SJCRH30 (cell line): ENCODE data around the gene RPRD2. TPM values are rescaled to one million over a fixed set of nuclear protein-coding genes. Genes with fewer than 3 reads are reported as not detected.

Source experiments
- DNase-seq, 2 experiments: peaks; one replicate each; pipeline ENCODE4 v3.0.0-alpha.2; 2015 to 2020
- H3K27ac ChIP-seq: fragments of 250-450 bp; sonication (Bioruptor Pico); 2 replicates; pipeline ENCODE4 v1.5.1; 2020; ENCODE audit warnings: mild to moderate bottlenecking, moderate library complexity
- H3K27me3 ChIP-seq: fragments of 250-450 bp; sonication (Bioruptor Pico); 2 replicates; pipeline ENCODE4 v1.5.1; 2020; ENCODE audit warnings: mild to moderate bottlenecking, moderate library complexity
- H3K36me3 ChIP-seq: fragments of 250-450 bp; sonication (Bioruptor Pico); 2 replicates; pipeline ENCODE4 v1.5.1; 2020; ENCODE audit warnings: mild to moderate bottlenecking, moderate library complexity
- H3K4me1 ChIP-seq: fragments of 250-450 bp; sonication (Bioruptor Pico); 2 replicates; pipeline ENCODE4 v1.5.1; 2020; ENCODE audit warnings: mild to moderate bottlenecking, moderate library complexity
- H3K4me3 ChIP-seq: fragments of 250-450 bp; sonication (Bioruptor Pico); 2 replicates; pipeline ENCODE4 v1.5.1; 2020; ENCODE audit warnings: mild to moderate bottlenecking, moderate library complexity
- H3K9me3 ChIP-seq: fragments of 250-450 bp; sonication (Bioruptor Pico); replicated peaks from 2 replicates; pipeline ENCODE4 v1.5.1; 2020; ENCODE audit warnings: mild to moderate bottlenecking, moderate library complexity
- total RNA-seq: library from RNA; depleted of rRNA; stranded (reverse); fragments of >200 nt; shearing (Covaris generic); gene quantifications from 2 replicates; pipeline ENCODE4 v1.2.3, GENCODE V29; 2014

The RPRD2 gene
- total RNA-seq, 1 experiment from 2014 or later, result 15.5 TPM

DNA sequence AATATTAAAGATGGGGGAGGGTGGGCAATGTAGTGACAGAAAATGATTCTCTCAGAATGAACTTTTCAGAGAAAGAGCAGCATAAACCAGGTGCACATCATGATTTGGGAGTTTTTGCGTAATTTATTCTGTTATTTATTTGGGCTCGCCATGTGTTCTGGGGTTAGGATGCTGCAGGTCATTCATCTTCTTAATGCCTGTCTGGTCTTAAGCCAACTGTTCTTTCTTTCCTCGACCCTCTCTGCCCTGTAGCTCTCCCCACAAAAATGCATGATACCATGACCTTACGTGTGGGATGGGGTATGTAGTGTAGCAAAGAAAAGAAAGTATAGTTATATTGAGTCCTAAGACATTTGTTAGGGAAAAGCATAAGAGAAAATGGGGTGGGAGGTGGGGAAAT is 110.9 kb downstream of the RPRD2 start:
- no peaks in the 10 kb centered on the region for H3K27me3 ChIP-seq
- no peak for DNase-seq

DNA sequence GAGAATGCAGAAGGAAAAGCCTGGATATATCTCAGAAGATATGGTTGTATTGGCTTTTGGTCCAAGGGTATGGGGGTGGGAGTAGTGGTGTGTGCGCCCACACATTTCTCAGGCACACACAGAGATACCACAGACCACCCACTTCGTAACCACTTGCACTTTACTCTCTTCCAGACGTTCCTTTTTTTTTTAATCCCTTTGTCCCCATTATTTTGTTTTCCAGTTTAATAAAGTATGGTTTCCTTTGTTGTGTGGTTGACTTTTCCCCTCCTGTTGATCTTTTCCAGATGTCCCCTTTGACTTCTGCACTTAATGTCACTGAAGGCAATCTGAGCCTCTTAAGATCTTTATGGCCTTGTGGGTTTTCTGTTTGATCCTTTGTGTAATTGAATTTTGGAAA is 112.8 kb downstream of the RPRD2 start:
- no peaks in the 10 kb centered on the region for H3K9me3 ChIP-seq
- no peak overlapping the region for H3K4me3 ChIP-seq
- H3K4me1 ChIP-seq, result no peaks in the 10 kb centered on the region
- no peaks in the 10 kb centered on the region for H3K27me3 ChIP-seq
- H3K36me3 ChIP-seq, result peaks cover 12% of the 10 kb centered on the region
- no peak overlapping the region for H3K27ac ChIP-seq
- DNase-seq, result no peak

More for the DNA sequence above, 110.9 kb downstream of the RPRD2 start:
- Histone ChIP-seq H3K27ac (no peak overlapping the region), H3K9me3 (no peaks in the 10 kb centered on the region), H3K4me3 (no peak overlapping the region), H3K4me1 (no peaks in the 10 kb centered on the region), H3K36me3 (peaks cover 23% of the 10 kb centered on the region)

DNA sequence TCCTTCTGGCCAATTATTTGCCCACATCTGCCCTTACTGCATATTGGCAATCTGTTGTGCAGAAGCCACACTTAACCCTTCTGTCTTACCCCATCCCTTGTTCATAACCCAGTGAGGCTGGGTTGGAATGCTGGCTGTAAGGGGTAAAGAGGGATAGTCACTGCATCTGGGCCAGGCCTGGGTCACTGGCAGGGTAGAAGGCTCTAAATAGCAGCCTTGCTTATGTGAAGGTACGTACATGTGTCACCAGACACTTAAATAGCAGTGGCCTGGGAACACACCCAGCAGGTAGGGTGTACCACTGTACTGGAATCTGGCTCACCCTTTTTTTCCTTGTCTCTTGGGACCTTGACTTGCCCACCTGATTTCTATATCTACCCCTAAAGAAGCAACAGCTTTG is 113.4 kb downstream of the RPRD2 start:
- Histone ChIP-seq H3K9me3 (no peaks in the 10 kb centered on the region), H3K27ac (no peak overlapping the region), H3K4me1 (no peaks in the 10 kb centered on the region), H3K36me3 (peaks cover 7% of the 10 kb centered on the region; the same call in 1 of the 2 replicates), H3K27me3 (no peaks in the 10 kb centered on the region), H3K4me3 (no peak overlapping the region)
- DNase-seq, result no peak

DNA sequence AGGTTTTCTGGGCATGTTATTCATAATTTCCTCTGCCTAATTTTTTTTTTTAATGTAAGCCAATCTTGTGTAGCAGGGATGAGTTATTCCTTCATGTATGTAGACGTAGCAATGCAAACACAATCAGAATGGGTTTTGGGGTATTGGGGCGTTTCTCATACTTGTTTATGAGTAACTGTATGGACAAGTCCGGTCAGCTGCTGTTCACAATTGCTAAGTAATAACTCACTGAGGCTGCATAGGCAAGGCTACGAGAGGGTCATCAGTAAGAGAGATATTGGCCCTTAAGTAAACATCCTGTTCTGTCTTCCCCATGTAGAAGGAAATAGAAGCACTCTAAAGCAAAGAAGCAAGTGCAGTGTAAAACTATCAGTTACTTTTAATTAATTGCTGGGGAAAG is 113.8 kb downstream of the RPRD2 start:
- Histone ChIP-seq H3K4me3 (no peak overlapping the region), H3K9me3 (no peaks in the 10 kb centered on the region), H3K36me3 (0 out of 2 replicates have a peak, but pooled peaks cover 3% of the 10 kb centered on the region), H3K27ac (no peak overlapping the region), H3K4me1 (no peaks in the 10 kb centered on the region), H3K27me3 (no peaks in the 10 kb centered on the region)
- no peak for DNase-seq

DNA sequence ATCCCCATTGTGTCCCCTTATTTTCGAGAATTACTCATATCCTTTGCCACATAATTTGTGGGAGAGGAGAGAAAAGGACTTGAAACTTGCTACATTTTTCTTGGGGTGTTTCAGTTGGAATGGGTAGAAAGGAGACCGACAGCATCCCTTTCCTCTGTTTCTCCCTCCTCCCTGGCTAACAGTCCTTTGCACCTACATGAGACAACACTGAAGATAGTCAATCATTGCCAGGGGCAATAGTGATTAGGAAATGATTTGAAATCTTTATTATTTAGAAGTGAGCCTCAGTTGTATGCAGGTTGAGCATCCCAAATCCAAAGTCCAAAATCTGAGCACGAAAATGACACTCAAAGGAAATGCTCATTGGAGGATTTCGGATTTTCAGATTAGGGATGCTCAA is 115.4 kb downstream of the RPRD2 start:
- no peak for DNase-seq
- Histone ChIP-seq H3K27ac (no peak overlapping the region), H3K36me3 (0 out of 2 replicates have a peak, but pooled peaks cover 3% of the 10 kb centered on the region), H3K4me3 (no peak overlapping the region), H3K4me1 (no peaks in the 10 kb centered on the region), H3K9me3 (no peaks in the 10 kb centered on the region), H3K27me3 (no peaks in the 10 kb centered on the region)

DNA sequence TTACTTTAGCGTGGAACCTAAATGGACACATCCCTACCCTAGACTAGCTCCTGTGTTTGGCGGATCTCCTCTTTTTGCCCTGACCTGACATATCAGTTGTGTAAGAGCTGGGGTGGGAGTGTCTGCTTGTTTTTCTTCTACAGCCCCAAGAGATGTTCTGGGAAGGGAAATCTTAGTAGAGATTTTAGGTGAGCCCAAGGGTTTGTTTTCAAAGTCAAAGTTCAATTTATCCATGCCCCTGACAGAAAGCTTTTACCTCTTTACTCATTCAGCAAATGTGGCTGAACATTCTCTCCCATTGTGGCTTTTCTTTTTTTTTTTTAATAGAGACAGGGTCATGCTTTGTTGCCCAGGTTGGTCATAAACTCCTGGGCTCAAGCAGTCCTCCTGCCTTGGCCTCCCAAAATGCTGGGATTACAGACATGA is 116.0 kb downstream of the RPRD2 start:
- Histone ChIP-seq H3K27me3 (no peaks in the 10 kb centered on the region), H3K9me3 (no peaks in the 10 kb centered on the region), H3K4me3 (no peak overlapping the region), H3K36me3 (0 out of 2 replicates have a peak, but pooled peaks cover 3% of the 10 kb centered on the region), H3K27ac (no peak overlapping the region), H3K4me1 (no peaks in the 10 kb centered on the region)
- DNase-seq, result no peak

DNA sequence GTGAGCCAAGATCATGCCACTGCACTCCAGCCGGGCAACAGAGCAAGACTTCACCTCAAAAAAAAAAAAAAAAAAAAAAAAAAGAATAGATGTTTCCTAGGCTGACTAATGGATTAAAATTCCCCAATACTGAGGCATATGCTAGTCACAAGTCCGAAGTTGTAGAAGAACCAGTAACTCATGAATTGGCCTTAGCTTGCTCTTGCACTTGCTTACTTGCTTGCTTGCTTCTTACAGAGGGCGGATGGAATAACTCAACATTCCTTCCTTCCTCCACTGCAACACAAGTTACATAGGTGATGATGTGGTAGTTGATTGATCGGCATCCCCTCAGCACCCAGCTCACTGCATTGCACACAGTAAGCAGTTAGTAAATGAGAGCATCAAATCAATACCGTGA is 120.5 kb downstream of the RPRD2 start:
- DNase-seq, result no peak
- Histone ChIP-seq H3K36me3 (no peaks in the 10 kb centered on the region), H3K4me1 (0 out of 2 replicates have a peak, but pooled peaks cover 2% of the 10 kb centered on the region), H3K27ac (no peak overlapping the region), H3K27me3 (no peaks in the 10 kb centered on the region), H3K9me3 (no peaks in the 10 kb centered on the region), H3K4me3 (no peak overlapping the region)

DNA sequence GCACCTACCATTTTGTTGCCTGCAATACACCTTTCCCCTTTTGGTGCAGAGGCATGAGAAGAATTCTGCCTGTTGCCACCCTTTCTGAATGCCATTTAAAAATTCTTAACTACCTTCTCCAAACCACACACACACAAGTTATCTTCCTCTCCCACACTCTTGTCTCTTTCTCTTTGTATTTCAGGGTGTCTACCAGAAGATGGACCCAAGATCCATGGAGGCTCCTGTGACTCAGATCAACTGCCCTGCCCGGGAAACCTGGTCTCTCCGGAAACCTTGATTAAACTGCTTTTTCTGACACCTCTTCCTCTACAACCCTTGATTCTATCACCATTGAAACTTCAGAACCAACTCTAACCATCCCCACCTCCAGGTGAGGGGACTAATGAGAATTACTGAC is 120.9 kb downstream of the RPRD2 start:
- peak in 1 of 2 experiments; percentile 37 for DNase-seq
- H3K4me3 ChIP-seq, result no peak overlapping the region
- H3K27me3 ChIP-seq, result no peaks in the 10 kb centered on the region
- H3K27ac ChIP-seq, result no peak overlapping the region
- H3K9me3 ChIP-seq, result no peaks in the 10 kb centered on the region
- no peaks in the 10 kb centered on the region for H3K36me3 ChIP-seq
- 0 out of 2 replicates have a peak, but pooled peaks cover 2% of the 10 kb centered on the region for H3K4me1 ChIP-seq

DNA sequence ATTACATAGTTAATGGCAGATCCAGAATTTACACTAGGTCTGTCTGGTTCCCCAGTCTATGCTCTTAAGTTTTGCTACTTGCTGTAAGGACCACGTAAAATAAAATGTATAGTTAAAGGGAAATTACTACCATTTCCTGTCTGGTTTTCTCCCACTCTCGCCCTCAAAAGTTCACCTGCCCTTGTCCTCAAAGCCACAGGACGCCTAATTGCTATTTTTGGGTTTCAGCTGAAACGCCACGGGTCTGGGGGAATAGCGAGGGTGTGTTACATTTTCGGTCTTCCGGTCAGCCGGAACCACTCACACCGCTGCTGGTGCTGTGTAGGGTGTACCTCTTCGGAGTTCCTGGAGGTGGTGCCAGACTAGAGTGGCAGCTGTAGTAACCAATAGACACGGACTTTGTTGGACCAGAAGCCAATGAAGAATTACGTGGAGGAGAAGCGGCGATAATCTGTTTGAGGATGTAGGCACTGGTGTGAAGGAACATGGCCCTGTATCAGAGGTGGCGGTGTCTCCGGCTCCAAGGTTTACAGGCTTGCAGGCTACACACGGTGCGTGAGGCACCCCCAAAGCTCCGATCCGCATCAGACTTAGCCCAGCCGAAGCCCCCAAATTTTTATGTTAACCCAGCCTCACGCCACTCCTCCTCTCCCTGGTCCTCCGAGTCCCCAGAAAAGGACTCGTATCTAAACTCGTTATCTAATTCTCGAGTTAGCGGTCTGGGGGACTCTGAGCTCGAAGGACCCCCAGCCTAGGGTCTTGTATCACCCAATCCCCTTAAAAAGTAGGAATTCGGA is 123.2 kb downstream of the RPRD2 start, which contains the start of gene TARS2:
Gene TARS2, plus strand, starts transcription at position 454 of the 797 bp plus-strand sequence. Its CDS starts 32 bp downstream, at position 486.
- H3K9me3 ChIP-seq, result no peaks in the 10 kb centered on the region
- peak; percentile 97 to 99 for DNase-seq
- peak within 1 kb of the TSS; percentile 82 for H3K4me3 ChIP-seq
- H3K27ac ChIP-seq, result peak within 1 kb of the TSS; percentile 57
- H3K27me3 ChIP-seq, result no peaks in the 10 kb centered on the region
- H3K36me3 ChIP-seq, result peaks cover 4% of the 10 kb centered on the region; the same call in 1 of the 2 replicates
- H3K4me1 ChIP-seq, result 0 out of 2 replicates have a peak, but pooled peaks cover 2% of the 10 kb centered on the region

DNA sequence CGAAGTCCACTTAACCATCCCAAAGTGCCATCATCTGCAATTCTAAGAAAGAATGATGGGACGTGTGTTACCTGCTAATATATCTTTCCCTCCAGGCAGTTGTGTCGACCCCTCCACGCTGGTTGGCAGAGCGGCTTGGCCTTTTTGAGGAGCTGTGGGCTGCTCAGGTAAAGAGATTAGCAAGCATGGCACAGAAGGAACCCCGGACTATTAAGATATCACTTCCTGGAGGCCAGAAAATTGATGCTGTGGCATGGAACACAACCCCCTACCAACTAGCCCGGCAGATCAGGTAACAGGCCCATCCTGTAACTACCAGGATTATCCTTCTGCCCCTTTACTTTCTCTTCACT is 123.8 kb downstream of the RPRD2 start:
- Histone ChIP-seq H3K9me3 (no peaks in the 10 kb centered on the region), H3K4me3 (peak overlapping the region; percentile 82), H3K36me3 (peaks cover 6% of the 10 kb centered on the region; the same call in 1 of the 2 replicates), H3K27ac (peak overlapping the region; percentile 57), H3K4me1 (0 out of 2 replicates have a peak, but pooled peaks cover 2% of the 10 kb centered on the region), H3K27me3 (no peaks in the 10 kb centered on the region)
- DNase-seq, result no peak

DNA sequence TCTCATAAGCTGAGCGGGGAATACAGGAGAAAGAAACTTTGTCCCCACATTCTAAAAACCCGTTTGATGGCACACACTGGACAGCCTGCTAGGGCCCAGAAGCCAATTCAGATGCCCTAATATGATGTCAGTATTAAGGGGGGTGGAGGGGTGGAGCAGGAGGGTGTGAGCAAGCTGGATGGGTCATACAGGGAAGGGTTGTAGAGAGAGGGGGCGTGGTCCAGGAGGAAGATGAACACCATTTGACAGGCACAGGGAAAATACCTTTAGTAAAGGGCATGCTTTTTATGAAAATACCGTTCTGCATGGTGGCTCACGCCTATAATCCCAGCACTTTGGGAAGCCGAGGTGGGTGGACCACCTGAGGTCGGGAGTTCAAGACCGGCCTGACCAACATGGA is 129.2 kb downstream of the RPRD2 start:
- no peak for DNase-seq
- Histone ChIP-seq H3K27me3 (no peaks in the 10 kb centered on the region), H3K4me1 (0 out of 2 replicates have a peak, but pooled peaks cover under 1% of the 10 kb centered on the region), H3K4me3 (no peak overlapping the region), H3K27ac (no peak overlapping the region), H3K9me3 (no peaks in the 10 kb centered on the region), H3K36me3 (peaks cover 18% of the 10 kb centered on the region; the same call in 1 of the 2 replicates)

DNA sequence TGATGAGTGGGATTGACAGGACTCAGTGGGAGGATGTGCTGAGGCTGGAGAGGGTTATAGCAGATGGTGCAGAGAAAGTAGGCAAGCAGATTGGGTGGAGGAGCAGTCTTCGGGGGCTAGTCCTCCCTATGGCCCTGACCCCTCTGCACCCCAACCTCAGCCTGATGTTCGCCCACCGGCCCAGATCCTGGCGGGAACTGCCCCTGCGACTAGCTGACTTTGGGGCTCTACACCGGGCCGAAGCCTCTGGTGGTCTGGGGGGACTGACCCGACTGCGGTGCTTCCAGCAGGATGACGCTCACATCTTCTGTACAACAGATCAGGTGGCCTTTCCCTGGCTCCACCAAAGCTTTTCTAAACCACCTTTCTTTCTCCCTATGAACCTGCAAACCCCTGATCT is 134.4 kb downstream of the RPRD2 start:
- Histone ChIP-seq H3K27me3 (no peaks in the 10 kb centered on the region), H3K36me3 (peaks cover 13% of the 10 kb centered on the region), H3K9me3 (no peaks in the 10 kb centered on the region), H3K4me1 (no peaks in the 10 kb centered on the region), H3K4me3 (no peak overlapping the region), H3K27ac (no peak overlapping the region)
- DNase-seq, result no peak

DNA sequence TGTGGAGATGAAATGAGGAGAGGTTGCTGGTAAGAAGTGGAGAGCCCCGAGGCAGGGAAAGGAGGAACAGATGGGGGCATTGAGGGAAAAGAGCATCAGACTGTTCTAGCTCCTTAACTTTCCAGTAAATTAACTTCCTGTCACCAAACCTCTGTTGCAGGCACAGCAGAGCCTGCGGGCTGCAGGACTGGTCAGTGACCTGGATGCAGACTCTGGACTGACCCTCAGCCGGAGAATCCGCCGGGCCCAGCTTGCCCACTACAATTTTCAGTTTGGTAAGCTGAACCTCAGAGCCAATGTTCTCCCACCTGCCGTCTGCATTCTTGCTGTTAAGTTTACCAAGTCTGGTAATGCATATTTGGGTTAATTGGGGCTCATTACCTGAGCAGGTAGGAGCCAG is 141.5 kb downstream of the RPRD2 start:
- Histone ChIP-seq H3K27me3 (no peaks in the 10 kb centered on the region), H3K4me3 (no peak overlapping the region), H3K9me3 (no peaks in the 10 kb centered on the region), H3K36me3 (peaks cover 4% of the 10 kb centered on the region), H3K27ac (no peak overlapping the region), H3K4me1 (peaks cover 8% of the 10 kb centered on the region)
- no peak for DNase-seq

DNA sequence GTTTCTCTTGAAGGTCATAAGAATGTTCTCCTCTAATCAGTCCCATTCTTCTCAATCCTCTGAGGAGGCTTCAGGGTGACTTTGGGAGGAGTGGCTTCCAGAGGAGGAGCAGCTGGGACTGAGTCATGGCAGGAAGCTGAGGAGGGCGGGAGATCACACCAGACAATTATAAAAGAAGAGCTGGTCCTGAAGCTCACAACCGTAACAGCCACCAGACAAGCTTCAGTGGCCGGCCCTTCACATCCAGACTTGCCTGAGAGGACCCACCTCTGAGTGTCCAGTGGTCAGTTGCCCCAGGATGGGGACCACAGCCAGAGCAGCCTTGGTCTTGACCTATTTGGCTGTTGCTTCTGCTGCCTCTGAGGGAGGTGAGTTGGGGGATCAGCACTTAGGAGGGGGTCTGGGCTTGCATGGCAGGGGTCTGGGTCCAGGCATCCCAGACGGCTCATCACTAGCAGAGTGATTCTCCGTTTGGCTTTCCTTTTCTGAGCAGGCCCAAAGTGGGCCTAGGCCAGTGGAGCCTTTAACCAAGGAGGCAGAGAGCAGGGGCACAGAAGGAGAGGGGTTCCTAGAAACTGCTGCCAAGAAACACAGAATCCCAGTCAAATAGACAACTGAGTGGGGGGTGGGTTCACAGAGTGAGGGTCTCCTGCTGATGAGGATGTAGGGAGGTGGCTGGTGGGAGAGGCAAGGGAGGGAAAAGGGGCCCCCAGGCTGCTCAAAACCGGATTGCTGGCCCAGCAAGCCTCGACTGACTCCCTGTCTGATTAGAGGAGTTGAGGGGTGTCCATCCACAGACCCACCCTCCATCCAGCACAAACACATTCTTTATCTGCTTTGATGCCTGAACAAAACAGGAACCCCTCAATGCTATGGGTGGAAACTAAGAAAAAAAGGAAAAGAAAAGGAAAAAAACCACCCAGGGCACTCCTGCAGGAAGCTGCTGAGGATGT is 144.2 kb downstream of the RPRD2 start, which contains the start of gene ECM1:
Gene ECM1, plus strand, starts transcription at position 198 of the 953 bp plus-strand sequence. Its CDS starts 101 bp downstream, at position 299.
- no peaks in the 10 kb centered on the region for H3K9me3 ChIP-seq
- H3K4me1 ChIP-seq, result peaks cover 8% of the 10 kb centered on the region
- no peak within 1 kb of the TSS for H3K4me3 ChIP-seq
- peak; percentile 51 to 59 for DNase-seq
- peak within 1 kb of the TSS; percentile 68 for H3K27ac ChIP-seq
- no peaks in the 10 kb centered on the region for H3K27me3 ChIP-seq
- H3K36me3 ChIP-seq, result peaks cover 4% of the 10 kb centered on the region; the same call in 1 of the 2 replicates
